Measurements from ENCODE around the gene GPC6. TPM values are rescaled to one million over a fixed set of nuclear protein-coding genes. Genes with fewer than 3 reads are reported as not detected.

GPC6 gene
- total RNA-seq, 2 experiments from 2014 or later = not detected

DNA sequence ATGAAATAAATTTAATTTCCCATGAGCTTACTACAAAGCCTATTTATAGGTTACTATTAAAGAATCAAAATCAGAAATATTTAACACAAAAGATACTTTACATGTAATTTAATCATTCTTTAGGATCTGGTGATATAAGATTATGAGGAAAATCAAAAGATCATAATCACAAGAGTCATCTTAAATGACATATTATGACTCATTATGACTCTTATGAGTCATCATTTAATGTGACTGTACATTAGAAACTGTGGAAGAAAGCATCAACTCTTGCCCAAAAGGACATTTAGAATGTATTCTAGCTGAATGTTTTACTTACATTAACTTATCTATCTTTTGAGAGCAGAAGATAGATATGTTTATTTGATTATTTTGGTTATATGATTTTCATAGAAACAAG, 794.2 kb downstream of the GPC6 start:
- Histone ChIP-seq H3K27ac (ENCODE audit: low read depth, low read length, poor library complexity, severe bottlenecking) (no peak overlapping the region), H3K4me1 (ENCODE audit: insufficient read depth, low read length, poor library complexity, severe bottlenecking) (no peaks in the 10 kb centered on the region), H3K9me3 (ENCODE audit: low read length) (no peaks in the 10 kb centered on the region), H3K79me2 (ENCODE audit: insufficient read depth, low read depth, low read length) (no peaks in the 10 kb centered on the region), H3K36me3 (ENCODE audit: insufficient read depth, low read length) (no peaks in the 10 kb centered on the region), H2AFZ (ENCODE audit: low read length) (no peak overlapping the region), H3K4me2 (ENCODE audit: low read length) (no peak overlapping the region), H3K4me3 (ENCODE audit: low read depth, low read length, poor library complexity, severe bottlenecking) (no peak overlapping the region), H3K9me2 (ENCODE audit: insufficient read depth, low read length) (no peaks in the 10 kb centered on the region), H4K20me1 (ENCODE audit: insufficient read depth, low read length) (no peaks in the 10 kb centered on the region)
- ChIA-PET POLR2A (no interaction called here), CTCF (ENCODE audit: unreplicated experiment) (no interaction called here)
- BruUV-seq (replicated peaks) = no TSS peak
- no peak for DNase-seq (ENCODE audit: low spot score)
- intact Hi-C loops (cut with micrococcal nuclease; ENCODE audit: unreplicated experiment) = no loop called here
- TF ChIP-seq, protein P1, sequence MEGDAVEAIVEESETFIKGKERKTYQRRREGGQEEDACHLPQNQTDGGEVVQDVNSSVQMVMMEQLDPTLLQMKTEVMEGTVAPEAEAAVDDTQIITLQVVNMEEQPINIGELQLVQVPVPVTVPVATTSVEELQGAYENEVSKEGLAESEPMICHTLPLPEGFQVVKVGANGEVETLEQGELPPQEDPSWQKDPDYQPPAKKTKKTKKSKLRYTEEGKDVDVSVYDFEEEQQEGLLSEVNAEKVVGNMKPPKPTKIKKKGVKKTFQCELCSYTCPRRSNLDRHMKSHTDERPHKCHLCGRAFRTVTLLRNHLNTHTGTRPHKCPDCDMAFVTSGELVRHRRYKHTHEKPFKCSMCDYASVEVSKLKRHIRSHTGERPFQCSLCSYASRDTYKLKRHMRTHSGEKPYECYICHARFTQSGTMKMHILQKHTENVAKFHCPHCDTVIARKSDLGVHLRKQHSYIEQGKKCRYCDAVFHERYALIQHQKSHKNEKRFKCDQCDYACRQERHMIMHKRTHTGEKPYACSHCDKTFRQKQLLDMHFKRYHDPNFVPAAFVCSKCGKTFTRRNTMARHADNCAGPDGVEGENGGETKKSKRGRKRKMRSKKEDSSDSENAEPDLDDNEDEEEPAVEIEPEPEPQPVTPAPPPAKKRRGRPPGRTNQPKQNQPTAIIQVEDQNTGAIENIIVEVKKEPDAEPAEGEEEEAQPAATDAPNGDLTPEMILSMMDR (conservative IDR thresholded peaks at IDR 0.05; ENCODE audit: low read length) = no peak
- no peak for TF ChIP-seq EZH2phosphoT487 (IDR thresholded peaks at IDR 0.05; ENCODE audit: borderline replicate concordance, low read depth, low read length)

DNA sequence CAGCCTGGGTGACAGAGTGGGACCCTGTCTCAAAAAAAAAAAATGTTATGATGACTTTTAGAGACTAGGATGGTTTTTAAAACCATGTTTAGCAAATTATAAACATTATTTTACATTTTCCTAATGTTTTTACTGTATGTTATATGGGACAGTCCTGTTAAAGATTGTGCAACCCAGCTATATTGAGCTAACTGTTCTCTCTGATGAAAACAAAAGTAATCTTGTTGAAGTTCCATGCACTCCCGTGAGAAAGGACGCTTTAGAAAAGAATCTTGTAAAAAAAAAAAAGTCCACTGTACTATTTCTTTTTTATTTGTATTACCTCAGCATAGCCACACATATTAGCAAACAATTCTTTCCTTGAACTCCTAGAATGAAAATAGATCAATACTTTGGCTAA, 801.6 kb downstream of the GPC6 start:
- TF ChIP-seq EZH2phosphoT487 (IDR thresholded peaks at IDR 0.05; ENCODE audit: borderline replicate concordance, low read depth, low read length) = no peak
- TF ChIP-seq, protein P1 (conservative IDR thresholded peaks at IDR 0.05; ENCODE audit: low read length) = no peak
- Histone ChIP-seq H3K9me3 (ENCODE audit: low read length) (no peaks in the 10 kb centered on the region), H3K9me2 (ENCODE audit: insufficient read depth, low read length) (no peaks in the 10 kb centered on the region), H3K79me2 (ENCODE audit: insufficient read depth, low read depth, low read length) (no peaks in the 10 kb centered on the region), H3K27ac (ENCODE audit: low read depth, low read length, poor library complexity, severe bottlenecking) (no peak overlapping the region), H3K4me2 (ENCODE audit: low read length) (no peak overlapping the region), H4K20me1 (ENCODE audit: insufficient read depth, low read length) (no peaks in the 10 kb centered on the region), H2AFZ (ENCODE audit: low read length) (no peak overlapping the region), H3K4me1 (ENCODE audit: insufficient read depth, low read length, poor library complexity, severe bottlenecking) (no peaks in the 10 kb centered on the region), H3K4me3 (ENCODE audit: low read depth, low read length, poor library complexity, severe bottlenecking) (no peak overlapping the region), H3K36me3 (ENCODE audit: insufficient read depth, low read length) (no peaks in the 10 kb centered on the region)
- POLR2A ChIA-PET = no interaction called here
- BruUV-seq (replicated peaks) = no TSS peak
- intact Hi-C loops (cut with micrococcal nuclease; ENCODE audit: unreplicated experiment) = no loop called here
- CTCF ChIA-PET (ENCODE audit: unreplicated experiment) = no interaction called here
- no peak for DNase-seq (ENCODE audit: low spot score)

- CTCF ChIA-PET (ENCODE audit: unreplicated experiment) = no interaction called here
- no peaks in the 10 kb centered on the region for H4K20me1 ChIP-seq (ENCODE audit: insufficient read depth, low read length)
These were observed 802.0 kb downstream of the GPC6 start for GRCh38 chr13:94028650-94029049.

More at GRCh38 chr13:94028650-94029049, 802.0 kb downstream of the GPC6 start:
- Histone ChIP-seq H3K27ac (ENCODE audit: low read depth, low read length, poor library complexity, severe bottlenecking) (no peak overlapping the region), H3K9me3 (ENCODE audit: low read length) (no peaks in the 10 kb centered on the region), H3K36me3 (ENCODE audit: insufficient read depth, low read length) (no peaks in the 10 kb centered on the region), H3K4me3 (ENCODE audit: low read depth, low read length, poor library complexity, severe bottlenecking) (no peak overlapping the region), H3K4me1 (ENCODE audit: insufficient read depth, low read length, poor library complexity, severe bottlenecking) (no peaks in the 10 kb centered on the region), H3K9me2 (ENCODE audit: insufficient read depth, low read length) (no peaks in the 10 kb centered on the region), H2AFZ (ENCODE audit: low read length) (no peak overlapping the region), H3K4me2 (ENCODE audit: low read length) (no peak overlapping the region), H3K79me2 (ENCODE audit: insufficient read depth, low read depth, low read length) (no peaks in the 10 kb centered on the region)
- no TSS peak for BruUV-seq (replicated peaks)
- POLR2A ChIA-PET = no interaction called here
- DNase-seq (ENCODE audit: low spot score) = no peak
- intact Hi-C loops (cut with micrococcal nuclease; ENCODE audit: unreplicated experiment) = no loop called here
- TF ChIP-seq, protein P1 (conservative IDR thresholded peaks at IDR 0.05; ENCODE audit: low read length) = no peak
- TF ChIP-seq EZH2phosphoT487 (IDR thresholded peaks at IDR 0.05; ENCODE audit: borderline replicate concordance, low read depth, low read length) = no peak

All from OCI-LY7 (cell line).